Left ventricle myocardium inferior (tissue), 1 donor: ENCODE data around the gene PRC1. TPM values are rescaled to one million over a fixed set of nuclear protein-coding genes. Genes with fewer than 3 reads are reported as not detected.

Experiments
- DNase-seq: peaks from one replicate; pipeline ENCODE4 v3.0.0-alpha.2; 2020
- H3K27ac ChIP-seq: fragments of 200-600 bp; replicated peaks from 2 replicates; pipeline ENCODE4 v1.8.0; 2021
- H3K27me3 ChIP-seq: fragments of 200-600 bp; 2 replicates; pipeline ENCODE4 v1.8.0; 2021; ENCODE audit warnings: low read depth
- H3K36me3 ChIP-seq: fragments of 200-600 bp; 2 replicates; pipeline ENCODE4 v1.8.0; 2021
- H3K4me1 ChIP-seq: fragments of 200-600 bp; 2 replicates; pipeline ENCODE4 v1.8.0; 2021
- H3K4me3 ChIP-seq: fragments of 200-600 bp; 2 replicates; pipeline ENCODE4 v1.8.0; 2021; ENCODE audit warnings: mild to moderate bottlenecking, moderate library complexity
- H3K9me3 ChIP-seq: fragments of 200-600 bp; replicated peaks from 2 replicates; pipeline ENCODE4 v1.8.0; 2021
- intact Hi-C: fragments of 100-400 bp; cut with micrococcal nuclease; formaldehyde crosslinking; loops from one replicate; pipeline ENCODE4 v1.11.0; 2022
- total RNA-seq: library from RNA; stranded (reverse); fragmentation: NEBNext Ultra II Directional; extraction: Animal tissue kit (Norgen Biotek cat#: 25700); gene quantifications from one replicate; pipeline ENCODE4 v1.2.1, GENCODE V29; 2021
- TF ChIP-seq, protein P1 (sequence below): fragments of 200-600 bp; IDR thresholded peaks from 2 replicates; pipeline ENCODE4 v1.8.0; 2021; ENCODE audit warnings: antibody characterized with exemption, mild to moderate bottlenecking, borderline replicate concordance
- donor health status: DM: no; HTN: yes; CAD: no; lungs with severe emphysema.

PRC1 gene
- total RNA-seq, 1 donor from 2014 or later: 3.4 TPM

DNA sequence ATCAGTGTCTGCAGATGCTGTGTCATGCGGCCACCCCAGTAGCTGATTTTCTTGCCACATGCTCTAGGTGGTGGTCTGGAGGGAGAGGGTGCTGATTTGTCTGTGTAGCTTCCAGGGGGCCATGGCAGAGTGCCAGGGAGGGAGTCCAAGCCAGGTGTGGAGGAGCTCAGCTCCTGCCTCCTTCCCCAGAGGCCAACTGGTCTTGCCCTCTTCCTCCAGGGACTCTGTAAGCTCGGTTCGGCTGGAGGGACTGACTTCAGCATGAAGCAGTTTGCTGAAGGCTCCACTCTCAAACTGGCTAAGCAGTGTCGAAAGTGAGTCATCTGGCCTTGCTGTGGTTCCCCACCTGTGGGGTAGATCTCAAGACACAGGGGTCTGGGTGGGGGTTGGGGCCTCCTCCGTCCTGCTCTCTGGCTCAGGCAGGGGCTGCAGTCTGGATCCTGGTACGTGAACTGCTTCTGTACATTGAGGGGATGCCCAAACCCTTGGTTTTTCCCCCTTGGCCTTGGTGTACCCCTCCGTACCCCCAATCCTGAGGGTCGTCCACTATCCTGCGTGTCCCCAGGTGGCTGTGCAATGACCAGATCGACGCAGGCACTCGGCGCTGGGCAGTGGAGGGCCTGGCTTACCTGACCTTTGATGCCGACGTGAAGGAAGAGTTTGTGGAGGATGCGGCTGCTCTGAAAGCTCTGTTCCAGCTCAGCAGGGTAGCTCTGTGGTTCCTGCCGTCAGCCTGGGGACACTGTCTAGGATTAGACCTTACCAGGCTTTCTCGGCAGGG is 46.6 kb downstream of the PRC1 start:
- Histone ChIP-seq H3K9me3 (no peaks in the 10 kb centered on the region), H3K4me1 (no peaks in the 10 kb centered on the region), H3K36me3 (peaks cover 99% of the 10 kb centered on the region), H3K27me3 (no peaks in the 10 kb centered on the region), H3K27ac (no peak overlapping the region), H3K4me3 (no peak overlapping the region)
- intact Hi-C loops: no loop called here
- TF ChIP-seq, protein P1, sequence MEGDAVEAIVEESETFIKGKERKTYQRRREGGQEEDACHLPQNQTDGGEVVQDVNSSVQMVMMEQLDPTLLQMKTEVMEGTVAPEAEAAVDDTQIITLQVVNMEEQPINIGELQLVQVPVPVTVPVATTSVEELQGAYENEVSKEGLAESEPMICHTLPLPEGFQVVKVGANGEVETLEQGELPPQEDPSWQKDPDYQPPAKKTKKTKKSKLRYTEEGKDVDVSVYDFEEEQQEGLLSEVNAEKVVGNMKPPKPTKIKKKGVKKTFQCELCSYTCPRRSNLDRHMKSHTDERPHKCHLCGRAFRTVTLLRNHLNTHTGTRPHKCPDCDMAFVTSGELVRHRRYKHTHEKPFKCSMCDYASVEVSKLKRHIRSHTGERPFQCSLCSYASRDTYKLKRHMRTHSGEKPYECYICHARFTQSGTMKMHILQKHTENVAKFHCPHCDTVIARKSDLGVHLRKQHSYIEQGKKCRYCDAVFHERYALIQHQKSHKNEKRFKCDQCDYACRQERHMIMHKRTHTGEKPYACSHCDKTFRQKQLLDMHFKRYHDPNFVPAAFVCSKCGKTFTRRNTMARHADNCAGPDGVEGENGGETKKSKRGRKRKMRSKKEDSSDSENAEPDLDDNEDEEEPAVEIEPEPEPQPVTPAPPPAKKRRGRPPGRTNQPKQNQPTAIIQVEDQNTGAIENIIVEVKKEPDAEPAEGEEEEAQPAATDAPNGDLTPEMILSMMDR: no peak
- DNase-seq: no peak

DNA sequence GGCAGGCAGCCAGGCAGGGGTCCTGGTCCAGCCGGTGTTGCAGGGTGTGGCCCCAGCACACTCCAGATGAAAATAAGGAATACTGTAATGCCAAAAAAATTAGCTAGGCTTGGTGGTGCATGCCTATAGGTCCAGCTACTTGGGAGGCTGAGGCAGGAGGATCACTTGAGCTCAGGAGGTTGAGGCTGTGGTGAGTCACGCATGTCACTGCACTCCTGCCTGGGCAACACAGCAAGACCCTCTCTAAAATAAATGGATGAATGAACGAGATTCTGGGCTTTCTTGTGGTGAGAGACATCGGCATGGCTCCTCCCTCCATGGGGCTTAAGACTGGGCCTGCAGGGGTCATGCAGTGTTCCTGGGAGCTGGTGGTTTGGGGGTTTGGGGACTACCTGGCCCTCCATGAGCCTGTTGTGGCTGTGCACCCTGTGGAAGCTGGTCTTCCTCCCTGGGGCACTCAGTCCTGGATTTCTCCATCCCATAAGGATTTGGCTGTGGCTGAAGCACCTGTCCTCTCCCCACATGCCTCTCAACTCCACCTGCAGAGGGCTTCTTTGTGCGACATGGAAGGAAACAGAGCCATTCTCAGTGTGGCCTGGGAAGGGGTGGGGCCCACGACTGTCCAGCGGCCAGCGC is 47.3 kb downstream of the PRC1 start:
- no peaks in the 10 kb centered on the region for H3K9me3 ChIP-seq
- no peak overlapping the region for H3K27ac ChIP-seq
- H3K4me3 ChIP-seq: no peak overlapping the region
- H3K36me3 ChIP-seq: peaks cover 99% of the 10 kb centered on the region
- intact Hi-C loops: no loop called here
- TF ChIP-seq, protein P1: no peak
- no peak for DNase-seq
- H3K27me3 ChIP-seq: no peaks in the 10 kb centered on the region
- H3K4me1 ChIP-seq: no peaks in the 10 kb centered on the region

DNA sequence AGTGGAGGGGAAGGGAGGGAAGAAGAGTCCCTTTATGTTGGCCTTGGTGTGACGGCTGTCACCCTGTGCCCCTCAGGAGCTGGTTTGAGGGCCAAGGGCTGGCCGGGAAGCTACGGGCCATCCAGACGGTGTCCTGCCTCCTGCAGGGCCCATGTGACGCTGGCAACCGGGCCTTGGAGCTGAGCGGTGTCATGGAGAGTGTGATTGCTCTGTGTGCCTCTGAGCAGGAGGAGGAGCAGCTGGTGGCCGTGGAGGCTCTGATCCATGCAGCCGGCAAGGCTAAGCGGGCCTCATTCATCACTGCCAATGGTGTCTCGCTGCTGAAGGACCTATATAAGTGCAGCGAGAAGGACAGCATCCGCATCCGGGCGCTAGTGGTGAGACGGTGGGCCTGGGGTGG is 47.8 kb downstream of the PRC1 start:
- no peak overlapping the region for H3K4me3 ChIP-seq
- no peaks in the 10 kb centered on the region for H3K9me3 ChIP-seq
- no peaks in the 10 kb centered on the region for H3K27me3 ChIP-seq
- TF ChIP-seq, protein P1: no peak
- H3K36me3 ChIP-seq: peaks cover 99% of the 10 kb centered on the region
- no peaks in the 10 kb centered on the region for H3K4me1 ChIP-seq
- DNase-seq: no peak
- intact Hi-C loops: no loop called here
- H3K27ac ChIP-seq: no peak overlapping the region

DNA sequence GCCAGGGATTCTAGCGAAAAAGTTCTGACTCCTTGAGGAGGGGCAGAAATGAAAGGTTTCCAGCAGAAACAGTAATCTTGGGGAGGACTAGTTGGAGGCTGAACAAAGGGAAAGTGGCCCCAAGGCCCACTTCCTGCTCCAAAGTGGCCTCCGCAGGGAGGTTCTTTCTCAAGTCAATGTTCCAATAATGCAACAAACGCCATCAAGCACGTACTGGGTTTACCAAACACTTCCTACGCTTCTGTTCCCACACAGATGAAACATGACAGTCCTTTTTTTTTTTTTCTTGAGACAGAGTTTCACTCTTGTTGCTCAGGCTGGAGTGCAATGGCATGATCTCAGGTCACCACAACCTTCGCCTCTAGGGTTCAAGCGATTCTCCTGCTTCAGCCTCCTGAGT is 49.2 kb downstream of the PRC1 start:
- H3K36me3 ChIP-seq: peaks cover 99% of the 10 kb centered on the region
- no peak for DNase-seq

GRCh38 chr15:90942354-90943120 is 51.8 kb downstream of the PRC1 start:
- H3K27me3 ChIP-seq: no peaks in the 10 kb centered on the region
- TF ChIP-seq, protein P1: no peak
- no peak overlapping the region for H3K27ac ChIP-seq
- H3K36me3 ChIP-seq: peaks cover 93% of the 10 kb centered on the region
- no peaks in the 10 kb centered on the region for H3K4me1 ChIP-seq
- no peak overlapping the region for H3K4me3 ChIP-seq
- no peaks in the 10 kb centered on the region for H3K9me3 ChIP-seq
- DNase-seq: no peak
- intact Hi-C loops: no loop called here

More for the DNA sequence above, 49.2 kb downstream of the PRC1 start:
- TF ChIP-seq, protein P1: no peak
- intact Hi-C loops: no loop called here
- Histone ChIP-seq H3K4me1 (no peaks in the 10 kb centered on the region), H3K4me3 (no peak overlapping the region), H3K27me3 (no peaks in the 10 kb centered on the region), H3K27ac (no peak overlapping the region), H3K9me3 (no peaks in the 10 kb centered on the region)
